ENCODE data around the gene ARHGEF40.

Gene ARHGEF40

DNA sequence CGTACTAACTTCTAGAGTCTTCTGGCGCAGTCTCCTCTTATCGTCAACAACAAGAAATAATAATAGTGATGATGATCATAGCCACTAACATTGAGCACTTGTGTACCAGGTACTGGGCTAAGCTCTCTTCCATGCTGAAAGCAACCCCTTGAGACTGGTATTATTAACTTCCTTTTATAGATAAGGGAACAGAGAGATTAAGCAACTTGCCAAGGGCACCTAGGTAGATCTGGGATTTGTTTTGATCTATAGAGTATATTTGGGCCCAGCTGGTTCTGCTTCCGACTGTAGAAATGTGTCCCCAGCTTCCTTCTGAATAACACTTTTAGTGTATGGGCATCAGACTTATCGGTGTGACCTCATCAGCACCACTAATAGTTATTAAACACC, 29.5 kb downstream of the ARHGEF40 start:
- no peak for DNase-seq

- no peak for DNase-seq
Observed at GRCh38 chr14:21100931-21101330, 30.8 kb downstream of the ARHGEF40 start, which contains the start of gene TMEM253. TSS of gene TMEM253 (plus strand) at chr14:21101066. CDS start at chr14:21101344, 278 bp downstream.

DNA sequence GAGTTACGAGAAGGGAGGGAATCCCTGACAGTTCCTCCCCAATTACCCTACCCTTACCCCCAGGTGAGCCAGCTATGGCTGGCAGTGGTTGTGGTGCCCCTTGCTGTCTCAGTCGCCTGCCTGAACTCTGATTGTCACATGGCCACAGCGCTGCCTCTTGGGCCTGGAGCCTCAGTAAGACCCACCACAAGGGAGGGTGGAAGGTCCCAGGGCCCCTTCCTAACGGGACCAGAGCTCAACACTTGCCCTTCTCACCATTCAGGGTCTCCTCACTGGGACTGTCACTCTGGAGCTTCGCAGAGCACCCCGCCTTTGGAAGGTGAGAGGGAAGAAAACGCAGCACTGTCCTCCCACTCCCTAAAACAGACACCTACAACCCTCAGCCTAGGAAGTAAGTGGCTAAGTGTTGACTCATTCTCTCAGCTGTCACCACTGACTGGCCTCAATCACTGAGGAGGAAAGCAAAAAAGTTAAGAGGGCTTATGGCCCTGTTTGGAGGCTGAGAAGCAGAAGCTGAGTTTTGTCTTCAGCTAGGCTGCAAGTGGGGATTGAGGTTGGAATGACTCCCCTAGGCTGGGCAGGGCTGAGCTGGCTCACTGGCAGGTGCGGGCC, 31.8 kb downstream of the ARHGEF40 start:
- DNase-seq = no peak

GRCh38 chr14:21102521-21103410, 32.7 kb downstream of the ARHGEF40 start:
- DNase-seq = no peak

- DNase-seq = no peak
Observed at GRCh38 chr14:21103411-21103709, 33.3 kb downstream of the ARHGEF40 start.

- DNase-seq = peak; percentile 95
Observed at GRCh38 chr14:21103710-21104447, 33.8 kb downstream of the ARHGEF40 start.

- DNase-seq = peak; percentile 76
Observed at GRCh38 chr14:21104448-21105060, 34.5 kb downstream of the ARHGEF40 start.

DNA sequence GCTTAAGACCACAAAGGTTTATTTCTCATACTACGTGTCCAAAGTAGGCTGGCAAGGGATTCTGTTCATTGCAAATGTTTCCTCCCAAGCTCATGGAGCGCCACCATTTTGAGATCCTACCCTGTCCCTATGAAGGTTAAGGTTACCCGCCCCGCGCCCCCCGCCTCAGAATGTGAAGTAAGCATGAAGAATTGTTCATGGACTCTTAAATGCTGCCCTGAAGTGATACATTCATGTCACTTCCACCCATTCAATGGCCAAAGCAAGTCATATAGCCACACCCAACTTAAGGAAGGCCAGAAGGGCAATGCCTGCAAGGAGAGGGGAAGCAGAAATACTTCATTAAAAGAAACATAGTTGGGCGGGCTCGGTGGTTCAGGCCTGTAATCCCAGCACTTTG, 35.0 kb downstream of the ARHGEF40 start:
- DNase-seq = no peak

- DNase-seq = no peak
Observed at GRCh38 chr14:21106176-21106497, 36.0 kb downstream of the ARHGEF40 start.

DNA sequence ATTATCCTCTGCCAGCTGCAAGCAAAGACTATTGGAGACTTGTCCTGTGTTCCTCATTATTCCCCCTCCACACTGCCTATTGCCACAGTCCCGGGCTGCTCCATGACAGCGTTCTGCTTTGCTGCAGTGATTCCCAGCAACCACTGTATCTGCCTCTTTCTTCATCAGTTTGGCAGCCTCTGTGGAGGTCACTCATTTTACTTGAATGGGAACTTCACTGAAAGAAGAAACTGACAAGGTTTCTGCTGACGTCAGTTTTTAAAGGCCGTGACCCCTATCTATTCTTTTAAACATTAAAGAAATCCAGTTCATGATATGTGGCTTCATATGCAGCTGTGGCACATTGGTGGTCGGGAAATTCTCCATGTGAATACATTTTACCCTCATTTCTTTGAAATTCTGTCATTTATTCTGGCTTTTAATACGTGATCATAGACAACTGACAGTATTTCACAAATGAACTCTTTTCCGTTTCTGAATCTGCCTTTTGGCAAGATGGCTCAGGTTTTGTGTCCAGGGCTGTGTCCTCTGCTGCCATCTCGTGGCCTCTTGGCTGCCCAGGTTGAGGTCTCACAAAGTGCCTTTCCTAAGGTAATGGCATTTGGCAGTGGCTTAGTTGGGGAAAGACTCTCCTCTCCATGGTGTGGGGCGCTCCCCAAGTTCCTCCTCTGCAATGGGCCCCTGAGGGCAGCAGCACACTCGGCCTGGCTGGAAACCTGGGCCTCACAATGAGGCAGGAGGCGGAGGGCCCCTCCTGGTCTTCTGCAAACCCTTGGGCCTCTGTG, 36.6 kb downstream of the ARHGEF40 start:
- DNase-seq = peak; percentile 86

GRCh38 chr14:21107283-21107800, 37.2 kb downstream of the ARHGEF40 start:
- no peak for DNase-seq

- DNase-seq = no peak
Observed at GRCh38 chr14:21108791-21109190, 38.7 kb downstream of the ARHGEF40 start.

GRCh38 chr14:21109377-21110138, 39.5 kb downstream of the ARHGEF40 start:
- DNase-seq = peak; percentile 61

- DNase-seq = no peak
Observed at GRCh38 chr14:21112255-21112654, 42.2 kb downstream of the ARHGEF40 start.

- DNase-seq = no peak
Observed at GRCh38 chr14:21113369-21113768, 43.3 kb downstream of the ARHGEF40 start.

DNA sequence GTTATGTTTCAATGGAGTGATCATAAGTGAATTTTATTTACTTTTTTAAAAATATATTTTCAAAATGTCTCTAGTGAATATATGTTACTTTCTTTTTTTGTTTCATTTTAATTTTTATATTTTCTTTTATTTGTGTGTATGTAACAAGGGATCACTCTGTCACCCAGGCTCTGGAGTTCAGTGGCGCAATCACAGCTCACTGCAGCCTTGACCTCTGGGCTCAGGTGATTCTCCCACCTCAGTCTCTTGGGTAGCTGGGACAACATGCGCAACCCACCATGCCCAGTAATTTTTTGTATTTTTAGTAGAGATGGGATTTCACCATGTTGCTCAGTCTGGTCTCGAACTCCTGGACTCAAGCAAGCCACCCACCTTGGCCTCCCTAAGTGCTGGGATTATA, 48.8 kb downstream of the ARHGEF40 start:
- DNase-seq = no peak

DNA sequence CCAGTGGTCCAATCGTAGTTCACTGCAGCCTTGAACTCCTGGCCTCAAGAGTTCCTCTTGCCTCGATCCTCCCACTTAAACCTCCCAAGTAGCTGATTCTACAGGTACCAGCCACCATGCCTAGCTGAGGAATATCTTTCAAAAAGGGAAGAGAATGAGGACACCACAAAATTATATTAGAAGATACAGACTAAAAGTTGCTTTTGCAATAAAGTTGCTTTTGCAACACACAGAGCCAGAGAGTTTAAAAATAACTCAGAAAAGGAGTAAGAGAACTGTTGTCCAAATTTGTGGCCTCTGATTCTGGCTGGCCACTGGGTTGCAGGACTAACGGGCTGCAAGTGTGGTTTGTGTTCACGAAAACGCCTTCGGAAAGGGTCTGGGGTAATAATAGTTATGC, 50.6 kb downstream of the ARHGEF40 start:
- no peak for DNase-seq

- DNase-seq = no peak
Observed at GRCh38 chr14:21121122-21121521, 51.0 kb downstream of the ARHGEF40 start.

GRCh38 chr14:21123429-21123828, 53.3 kb downstream of the ARHGEF40 start:
- DNase-seq = no peak

DNA sequence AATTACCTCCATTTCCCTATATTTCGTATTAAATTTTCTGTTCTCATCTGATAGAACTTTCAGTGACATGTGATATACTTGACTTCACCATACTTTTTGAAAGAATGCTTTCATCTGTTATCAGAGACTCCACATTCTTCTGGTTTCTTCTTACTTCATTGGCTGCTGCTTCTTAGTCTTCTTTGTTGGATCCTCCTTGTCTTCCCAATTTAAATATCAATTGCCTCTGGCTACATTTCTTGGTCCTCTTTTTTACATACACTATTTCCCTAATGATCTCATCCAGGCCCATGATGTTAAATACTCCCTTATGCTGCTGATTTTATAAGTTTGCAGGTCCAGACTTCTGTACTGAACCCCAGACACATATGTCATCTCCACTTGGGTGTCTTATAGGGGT, 63.8 kb downstream of the ARHGEF40 start:
- DNase-seq = no peak

DNA sequence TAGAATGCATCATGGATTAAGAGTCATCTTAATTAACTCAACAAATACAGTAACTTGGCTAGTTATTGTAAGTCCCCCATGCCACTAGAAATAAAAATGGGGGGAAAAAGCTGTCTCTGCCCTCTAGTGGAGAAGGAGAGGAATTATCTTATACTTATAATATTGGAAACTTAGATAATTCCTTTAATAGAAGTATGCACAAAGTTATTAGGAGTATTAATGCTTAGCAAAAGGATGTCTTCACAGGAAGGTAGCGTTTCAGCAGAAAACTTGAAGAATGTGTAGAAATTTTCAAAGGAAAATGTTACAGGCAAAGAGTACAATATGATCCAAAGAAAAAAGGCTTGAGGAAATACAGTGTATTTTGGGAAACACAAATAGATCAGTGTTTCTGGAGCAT, 65.9 kb downstream of the ARHGEF40 start:
- DNase-seq = no peak
